HepG2 (cell line): ENCODE results near the gene NMRAL1. TPM values are rescaled to one million over a fixed set of nuclear protein-coding genes. Genes with fewer than 3 reads are reported as not detected.

Experiments
- FLYWCH1 ChIP-seq: sonication (generic); formaldehyde crosslinking; IDR thresholded peaks from 2 replicates; pipeline ENCODE4 v1.8.1; 2023; ENCODE audit warnings: mild to moderate bottlenecking, missing genetic modification reagents
- GLI4 ChIP-seq: sonication (generic); formaldehyde crosslinking; IDR thresholded peaks from 2 replicates; pipeline ENCODE4 v1.5.1; 2020; ENCODE audit warnings: missing genetic modification reagents, mild to moderate bottlenecking, moderate library complexity, borderline replicate concordance
- GTF2F1 ChIP-seq: fragments of 150-350 bp; IDR thresholded peaks from 2 replicates; pipeline ENCODE4 v1.6.1; 2014; ENCODE audit warnings: low read length
- ISL2 ChIP-seq: sonication (generic); formaldehyde crosslinking; IDR thresholded peaks from 2 replicates; pipeline ENCODE4 v1.5.0; 2020; ENCODE audit warnings: missing genetic modification reagents
- KDM5A ChIP-seq: fragments of 200-600 bp; sonication (generic); IDR thresholded peaks from 2 replicates; pipeline ENCODE4 v1.7.0; 2018; ENCODE audit warnings: antibody characterized with exemption, mild to moderate bottlenecking, low read length, borderline replicate concordance
- NFIB ChIP-seq: sonication (generic); formaldehyde crosslinking; IDR thresholded peaks from 2 replicates; pipeline ENCODE4 v1.9.0; 2021; ENCODE audit warnings: missing genetic modification reagents, mild to moderate bottlenecking, borderline replicate concordance
- ZNF260 ChIP-seq: sonication (generic); formaldehyde crosslinking; IDR thresholded peaks from 2 replicates; pipeline ENCODE4 v1.4.0; 2020; ENCODE audit warnings: missing genetic modification reagents, low read depth, mild to moderate bottlenecking, borderline replicate concordance
- ZNF326 ChIP-seq: sonication (generic); formaldehyde crosslinking; IDR thresholded peaks from 2 replicates; pipeline ENCODE4 v1.4.0; 2020; ENCODE audit warnings: missing genetic modification reagents, borderline replicate concordance
- ZNF33A ChIP-seq: sonication (generic); formaldehyde crosslinking; IDR thresholded peaks from 2 replicates; pipeline ENCODE4 v1.5.1; 2020; ENCODE audit warnings: missing genetic modification reagents, mild to moderate bottlenecking, moderate library complexity, borderline replicate concordance
- polyA plus RNA-seq, 8 experiments: library from polyadenylated mRNA; depleted of rRNA in 3 of 8; stranded (reverse) in 7 of 8; unstranded in 1 of 8; fragments of >200 nt; fragmentation: Illumina TruSeq in 4 of 8; extraction: Trizol in 4 of 8; gene quantifications; 2 replicates each; pipeline versions ENCODE4 v1.2.1 to v1.2.3, GENCODE V29; 2011 to 2016; ENCODE audit warnings: low read depth in 4 of 8, missing spikeins in 1 of 8, mixed read lengths in 1 of 8; ENCODE audit not compliant: insufficient read depth in 1 of 8
- total RNA-seq, 5 experiments: library from RNA; depleted of rRNA; stranded (reverse); fragments of >200 nt; fragmentation: Illumina TruSeq; extraction: Trizol; gene quantifications; 2 replicates each; pipeline ENCODE4 v1.2.3, GENCODE V29; 2016; ENCODE audit warnings: low read depth in 1 of 5
- TF ChIP-seq, protein P1 (sequence below): sonication (generic); formaldehyde crosslinking; IDR thresholded peaks from 2 replicates; pipeline ENCODE4 v1.4.0; 2020; ENCODE audit warnings: mild to moderate bottlenecking, missing genetic modification reagents
- TF ChIP-seq, protein P2 (sequence below): sonication (generic); formaldehyde crosslinking; IDR thresholded peaks from 2 replicates; pipeline ENCODE4 v1.5.1; 2020; ENCODE audit warnings: missing genetic modification reagents, mild to moderate bottlenecking, borderline replicate concordance
- TF ChIP-seq, protein P3 (sequence below): sonication (generic); formaldehyde crosslinking; IDR thresholded peaks from 2 replicates; pipeline ENCODE4 v1.4.0; 2020; ENCODE audit warnings: mild to moderate bottlenecking, low read depth, missing genetic modification reagents

NMRAL1 gene
- total and polyA plus RNA-seq, 2 of the 13 experiments (the other 11 are each of a cell fraction or from before 2014, with no cell fraction given): 30.8 to 33.1 TPM

DNA sequence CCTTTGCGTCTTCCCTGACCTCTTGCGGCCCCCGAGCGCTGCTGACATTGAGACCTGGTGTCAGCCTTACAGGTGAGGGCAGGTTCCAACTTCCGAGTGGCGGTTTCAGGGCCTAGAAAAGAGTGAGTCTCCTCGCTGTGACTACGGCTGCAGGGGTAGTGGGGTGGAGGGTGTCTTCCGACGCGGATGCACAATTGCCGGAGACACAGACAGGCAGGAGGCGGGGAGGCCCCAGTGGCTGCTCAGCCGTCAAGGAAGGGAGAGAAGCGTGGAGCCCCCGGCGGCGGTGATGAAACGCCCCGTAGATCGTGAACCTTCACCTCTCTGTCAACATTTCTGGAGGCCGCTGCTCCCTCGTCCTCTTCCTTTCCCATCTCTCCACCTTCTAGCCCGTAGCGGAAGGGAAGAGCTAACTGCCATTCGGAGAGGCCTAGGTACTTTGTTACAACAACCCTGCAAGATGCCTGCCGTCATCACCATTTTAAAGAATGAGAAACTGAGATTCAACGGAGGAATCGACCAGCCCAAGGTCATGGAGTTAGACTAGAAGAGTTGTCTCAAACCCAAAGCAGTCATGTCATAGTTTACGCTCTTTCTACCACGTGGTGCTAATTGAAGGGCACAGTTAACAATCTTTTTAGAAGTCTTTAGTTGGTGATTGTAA is 48.3 kb downstream of the NMRAL1 start (continued):
- TF ChIP-seq, protein P1, sequence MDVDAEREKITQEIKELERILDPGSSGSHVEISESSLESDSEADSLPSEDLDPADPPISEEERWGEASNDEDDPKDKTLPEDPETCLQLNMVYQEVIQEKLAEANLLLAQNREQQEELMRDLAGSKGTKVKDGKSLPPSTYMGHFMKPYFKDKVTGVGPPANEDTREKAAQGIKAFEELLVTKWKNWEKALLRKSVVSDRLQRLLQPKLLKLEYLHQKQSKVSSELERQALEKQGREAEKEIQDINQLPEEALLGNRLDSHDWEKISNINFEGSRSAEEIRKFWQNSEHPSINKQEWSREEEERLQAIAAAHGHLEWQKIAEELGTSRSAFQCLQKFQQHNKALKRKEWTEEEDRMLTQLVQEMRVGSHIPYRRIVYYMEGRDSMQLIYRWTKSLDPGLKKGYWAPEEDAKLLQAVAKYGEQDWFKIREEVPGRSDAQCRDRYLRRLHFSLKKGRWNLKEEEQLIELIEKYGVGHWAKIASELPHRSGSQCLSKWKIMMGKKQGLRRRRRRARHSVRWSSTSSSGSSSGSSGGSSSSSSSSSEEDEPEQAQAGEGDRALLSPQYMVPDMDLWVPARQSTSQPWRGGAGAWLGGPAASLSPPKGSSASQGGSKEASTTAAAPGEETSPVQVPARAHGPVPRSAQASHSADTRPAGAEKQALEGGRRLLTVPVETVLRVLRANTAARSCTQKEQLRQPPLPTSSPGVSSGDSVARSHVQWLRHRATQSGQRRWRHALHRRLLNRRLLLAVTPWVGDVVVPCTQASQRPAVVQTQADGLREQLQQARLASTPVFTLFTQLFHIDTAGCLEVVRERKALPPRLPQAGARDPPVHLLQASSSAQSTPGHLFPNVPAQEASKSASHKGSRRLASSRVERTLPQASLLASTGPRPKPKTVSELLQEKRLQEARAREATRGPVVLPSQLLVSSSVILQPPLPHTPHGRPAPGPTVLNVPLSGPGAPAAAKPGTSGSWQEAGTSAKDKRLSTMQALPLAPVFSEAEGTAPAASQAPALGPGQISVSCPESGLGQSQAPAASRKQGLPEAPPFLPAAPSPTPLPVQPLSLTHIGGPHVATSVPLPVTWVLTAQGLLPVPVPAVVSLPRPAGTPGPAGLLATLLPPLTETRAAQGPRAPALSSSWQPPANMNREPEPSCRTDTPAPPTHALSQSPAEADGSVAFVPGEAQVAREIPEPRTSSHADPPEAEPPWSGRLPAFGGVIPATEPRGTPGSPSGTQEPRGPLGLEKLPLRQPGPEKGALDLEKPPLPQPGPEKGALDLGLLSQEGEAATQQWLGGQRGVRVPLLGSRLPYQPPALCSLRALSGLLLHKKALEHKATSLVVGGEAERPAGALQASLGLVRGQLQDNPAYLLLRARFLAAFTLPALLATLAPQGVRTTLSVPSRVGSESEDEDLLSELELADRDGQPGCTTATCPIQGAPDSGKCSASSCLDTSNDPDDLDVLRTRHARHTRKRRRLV: peak; percentile 3; the same call in 1 of the 2 replicates
- no peak for TF ChIP-seq ZNF33A (CRISPR knock-in tag)
- TF ChIP-seq ISL2 (CRISPR knock-in tag): no peak
- TF ChIP-seq ZNF260 (CRISPR knock-in tag): no peak
- TF ChIP-seq KDM5A: peak; percentile 83
- TF ChIP-seq ZNF326 (CRISPR knock-in tag): no peak
- TF ChIP-seq NFIB (CRISPR knock-in tag): no peak
- no peak for TF ChIP-seq FLYWCH1 (CRISPR knock-in tag)
- no peak for TF ChIP-seq GTF2F1
- TF ChIP-seq, protein P2, sequence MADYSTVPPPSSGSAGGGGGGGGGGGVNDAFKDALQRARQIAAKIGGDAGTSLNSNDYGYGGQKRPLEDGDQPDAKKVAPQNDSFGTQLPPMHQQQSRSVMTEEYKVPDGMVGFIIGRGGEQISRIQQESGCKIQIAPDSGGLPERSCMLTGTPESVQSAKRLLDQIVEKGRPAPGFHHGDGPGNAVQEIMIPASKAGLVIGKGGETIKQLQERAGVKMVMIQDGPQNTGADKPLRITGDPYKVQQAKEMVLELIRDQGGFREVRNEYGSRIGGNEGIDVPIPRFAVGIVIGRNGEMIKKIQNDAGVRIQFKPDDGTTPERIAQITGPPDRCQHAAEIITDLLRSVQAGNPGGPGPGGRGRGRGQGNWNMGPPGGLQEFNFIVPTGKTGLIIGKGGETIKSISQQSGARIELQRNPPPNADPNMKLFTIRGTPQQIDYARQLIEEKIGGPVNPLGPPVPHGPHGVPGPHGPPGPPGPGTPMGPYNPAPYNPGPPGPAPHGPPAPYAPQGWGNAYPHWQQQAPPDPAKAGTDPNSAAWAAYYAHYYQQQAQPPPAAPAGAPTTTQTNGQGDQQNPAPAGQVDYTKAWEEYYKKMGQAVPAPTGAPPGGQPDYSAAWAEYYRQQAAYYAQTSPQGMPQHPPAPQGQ (CRISPR knock-in tag): no peak
- TF ChIP-seq GLI4 (CRISPR knock-in tag): no peak
- TF ChIP-seq, protein P3, sequence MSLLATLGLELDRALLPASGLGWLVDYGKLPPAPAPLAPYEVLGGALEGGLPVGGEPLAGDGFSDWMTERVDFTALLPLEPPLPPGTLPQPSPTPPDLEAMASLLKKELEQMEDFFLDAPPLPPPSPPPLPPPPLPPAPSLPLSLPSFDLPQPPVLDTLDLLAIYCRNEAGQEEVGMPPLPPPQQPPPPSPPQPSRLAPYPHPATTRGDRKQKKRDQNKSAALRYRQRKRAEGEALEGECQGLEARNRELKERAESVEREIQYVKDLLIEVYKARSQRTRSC (CRISPR knock-in tag): no peak
